Measurements from ENCODE around the gene INSYN2A. TPM values are rescaled to one million over a fixed set of nuclear protein-coding genes. Genes with fewer than 3 reads are reported as not detected.

INSYN2A gene
- total RNA-seq, 2 donors from 2014 or later: 0.09 TPM; not detected in 1

GRCh38 chr10:127151541-127151940, 44.9 kb downstream of the INSYN2A start:
- Mint-ChIP-seq H3K4me3 (no peak overlapping the region), H3K36me3 (ENCODE audit: low read depth) (peaks cover 6% of the 10 kb centered on the region), H3K27ac (peak overlapping the region; percentile 19), H3K27me3 (ENCODE audit: insufficient read depth) (no peaks in the 10 kb centered on the region), H3K9me3 (no peaks in the 10 kb centered on the region), H3K4me1 (peaks cover 2% of the 10 kb centered on the region)
- H3K27ac ChIP-seq (ENCODE audit: low read depth, low read length): no peak overlapping the region
- WGBS, 2 experiments (ENCODE audit: insufficient coverage in 1 of 2, insufficient read length in 1 of 2): 92% methylated on average over 7 to 10 of the region's 10 CpGs
- no peaks in the 10 kb centered on the region for H3K36me3 ChIP-seq (ENCODE audit: control insufficient read depth, insufficient read depth, low read length)
- no peak overlapping the region for H3K4me3 ChIP-seq (ENCODE audit: low read length)
- no peak overlapping the region for H3K9ac ChIP-seq (ENCODE audit: extremely low read depth, low read length, poor library complexity, severe bottlenecking)
- no peaks in the 10 kb centered on the region for H3K27me3 ChIP-seq (ENCODE audit: control insufficient read depth, insufficient read depth, low read length, poor library complexity, severe bottlenecking)
- no peak for TF ChIP-seq CTCF (conservative IDR thresholded peaks at IDR 0.05)
- H3K4me1 ChIP-seq (ENCODE audit: control insufficient read depth, insufficient read depth, low read length): no peaks in the 10 kb centered on the region
- DNase-seq: no peak
- no peaks in the 10 kb centered on the region for H3K9me3 ChIP-seq (ENCODE audit: control insufficient read depth, low read length)

DNA sequence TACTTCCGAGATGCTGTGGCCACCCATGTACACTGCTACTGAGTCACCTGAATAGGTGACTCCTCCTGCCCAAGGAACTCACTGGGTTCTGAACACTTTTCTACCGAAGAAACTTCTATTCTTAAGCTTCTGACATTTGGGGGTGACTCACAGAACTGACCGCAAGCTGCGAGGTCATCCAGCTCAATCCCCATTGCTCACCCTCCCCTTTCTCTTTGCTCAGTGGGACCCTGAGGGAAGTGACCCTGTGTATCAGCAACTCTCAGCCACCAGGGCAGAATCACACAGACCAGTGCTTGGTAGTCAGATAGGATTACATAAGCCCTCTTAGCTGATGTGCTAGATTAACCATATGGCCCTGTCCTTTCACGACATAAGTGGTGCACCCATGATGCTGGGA, 46.3 kb downstream of the INSYN2A start:
- Histone ChIP-seq H3K27me3 (ENCODE audit: control insufficient read depth, insufficient read depth, low read length, poor library complexity, severe bottlenecking) (no peaks in the 10 kb centered on the region), H3K36me3 (ENCODE audit: control insufficient read depth, insufficient read depth, low read length) (no peaks in the 10 kb centered on the region), H3K9ac (ENCODE audit: extremely low read depth, low read length, poor library complexity, severe bottlenecking) (no peak overlapping the region), H3K9me3 (ENCODE audit: control insufficient read depth, low read length) (no peaks in the 10 kb centered on the region), H3K4me3 (ENCODE audit: low read length) (no peak overlapping the region), H3K27ac (ENCODE audit: low read depth, low read length) (no peak overlapping the region), H3K4me1 (ENCODE audit: control insufficient read depth, insufficient read depth, low read length) (no peaks in the 10 kb centered on the region)
- WGBS, 2 experiments (ENCODE audit: insufficient coverage in 1 of 2, insufficient read length in 1 of 2): 81 to 82% methylated on average over 5 of the region's 5 CpGs
- DNase-seq: no peak
- Mint-ChIP-seq H3K27me3 (ENCODE audit: insufficient read depth) (no peaks in the 10 kb centered on the region), H3K4me3 (no peak overlapping the region), H3K27ac (peak overlapping the region; percentile 5), H3K9me3 (no peaks in the 10 kb centered on the region), H3K36me3 (ENCODE audit: low read depth) (peaks cover 6% of the 10 kb centered on the region), H3K4me1 (peaks cover 2% of the 10 kb centered on the region)
- TF ChIP-seq CTCF (conservative IDR thresholded peaks at IDR 0.05): peak; percentile 10

DNA sequence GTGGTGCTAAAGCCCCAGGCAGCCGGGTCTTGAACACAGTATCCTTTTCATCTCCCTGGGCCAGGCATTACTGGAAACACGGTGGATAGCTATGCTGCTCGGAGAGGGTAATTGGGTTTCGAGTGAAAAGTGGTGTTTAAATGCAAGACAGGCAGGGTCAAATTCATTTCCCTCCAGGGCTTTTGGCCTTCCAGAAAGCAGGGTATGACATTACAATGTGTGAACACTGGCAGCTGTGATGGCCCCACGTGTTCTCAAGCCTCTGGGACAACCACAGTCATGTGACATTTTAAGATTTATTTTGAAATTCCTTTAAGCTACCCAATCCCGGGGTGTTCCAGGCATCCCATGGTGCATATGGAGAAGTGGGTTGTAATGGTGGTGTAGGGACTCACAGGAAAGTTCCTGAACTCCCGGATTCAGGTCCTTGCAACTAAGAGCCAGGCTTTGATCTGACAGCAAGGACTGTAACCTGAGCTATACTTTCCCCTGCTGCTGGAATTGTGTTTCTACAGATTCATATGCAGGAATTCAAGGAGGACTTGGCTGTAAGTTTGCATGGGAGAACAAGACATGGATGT, 46.8 kb downstream of the INSYN2A start:
- 71 to 79% methylated on average over 1 to 7 of the region's 7 CpGs for WGBS, 2 experiments (ENCODE audit: insufficient coverage in 1 of 2, insufficient read length in 1 of 2)
- no peaks in the 10 kb centered on the region for H3K9me3 Mint-ChIP-seq
- H3K4me3 Mint-ChIP-seq: no peak overlapping the region
- no peaks in the 10 kb centered on the region for H3K27me3 ChIP-seq (ENCODE audit: control insufficient read depth, insufficient read depth, low read length, poor library complexity, severe bottlenecking)
- peaks cover 2% of the 10 kb centered on the region for H3K4me1 Mint-ChIP-seq
- DNase-seq: no peak
- peaks cover 6% of the 10 kb centered on the region for H3K36me3 Mint-ChIP-seq (ENCODE audit: low read depth)
- H3K9me3 ChIP-seq (ENCODE audit: control insufficient read depth, low read length): no peaks in the 10 kb centered on the region
- no peak overlapping the region for H3K27ac ChIP-seq (ENCODE audit: low read depth, low read length)
- no peak overlapping the region for H3K27ac Mint-ChIP-seq
- H3K4me1 ChIP-seq (ENCODE audit: control insufficient read depth, insufficient read depth, low read length): no peaks in the 10 kb centered on the region
- H3K27me3 Mint-ChIP-seq (ENCODE audit: insufficient read depth): no peaks in the 10 kb centered on the region
- no peak overlapping the region for H3K4me3 ChIP-seq (ENCODE audit: low read length)
- no peaks in the 10 kb centered on the region for H3K36me3 ChIP-seq (ENCODE audit: control insufficient read depth, insufficient read depth, low read length)
- no peak for TF ChIP-seq CTCF (conservative IDR thresholded peaks at IDR 0.05)
- H3K9ac ChIP-seq (ENCODE audit: extremely low read depth, low read length, poor library complexity, severe bottlenecking): no peak overlapping the region
